MCF 10A (cell line): ENCODE measurements around the gene SUGCT. TPM values are rescaled to one million over a fixed set of nuclear protein-coding genes. Genes with fewer than 3 reads are reported as not detected.
A peak's percentile ranks its signal among the peaks of the same experiment; 100 is the strongest.

ENCODE experiments used
- BruUV-seq: library from RNA; stranded (reverse); fragments of 400-500 nt; replicated peaks from 2 replicates; lab custom pipeline; 2021; lab: Mats Ljungman, UMichigan
- CTCF ChIA-PET: fragments of 300-600 bp; sonication (Branson Sonifier 250); formaldehyde crosslinking; extraction: SDS; loops from one replicate; lab custom pipeline; 2021; ENCODE audit warnings: antibody characterized with exemption, inconsistent platforms; lab: Yijun Ruan, JAX
- POLR2A ChIA-PET: fragments of 300-600, 350-650 bp; sonication (Branson Sonifier 250); formaldehyde crosslinking; extraction: SDS; loops from one replicate; lab custom pipeline; 2020; ENCODE audit warnings: antibody characterized with exemption, inconsistent platforms; lab: Yijun Ruan, JAX
- DNase-seq: peaks from one replicate; pipeline ENCODE4 v3.0.0-alpha.2; 2018; ENCODE audit not compliant: unreplicated experiment
- H3K27ac Mint-ChIP-seq: one replicate; pipeline ENCODE4 v1.8.0; 2022; ENCODE audit warnings: mild to moderate bottlenecking, low read depth, mixed read lengths; ENCODE audit not compliant: unreplicated experiment
- H3K27me3 Mint-ChIP-seq: one replicate; pipeline ENCODE4 v1.8.0; 2022; ENCODE audit warnings: mixed read lengths; ENCODE audit not compliant: insufficient read depth, unreplicated experiment
- H3K36me3 Mint-ChIP-seq: one replicate; pipeline ENCODE4 v1.8.0; 2022; ENCODE audit warnings: mild to moderate bottlenecking, moderate library complexity, mixed read lengths; ENCODE audit not compliant: insufficient read depth, unreplicated experiment
- H3K4me1 Mint-ChIP-seq: one replicate; pipeline ENCODE4 v1.8.0; 2022; ENCODE audit warnings: mixed read lengths; ENCODE audit not compliant: insufficient read depth, unreplicated experiment
- H3K4me3 Mint-ChIP-seq: one replicate; pipeline ENCODE4 v1.8.0; 2022; ENCODE audit warnings: mild to moderate bottlenecking, moderate library complexity, mixed read lengths; ENCODE audit not compliant: unreplicated experiment
- H3K9me3 Mint-ChIP-seq: one replicate; pipeline ENCODE4 v1.8.0; 2022; ENCODE audit warnings: mixed read lengths; ENCODE audit not compliant: unreplicated experiment
- CTCF ChIP-seq: fragments of 200-600 bp; IDR thresholded peaks from one replicate; pipeline ENCODE4 v1.8.0; 2022; ENCODE audit warnings: antibody characterized with exemption, mild to moderate bottlenecking; ENCODE audit not compliant: unreplicated experiment
- intact Hi-C: fragments of 100-400 bp; cut with micrococcal nuclease; formaldehyde crosslinking; loops from 2 replicates; pipeline ENCODE4 v1.14.1; 2022
- total RNA-seq: library from RNA; stranded (reverse); gene quantifications from 2 replicates; pipeline ENCODE4 v1.2.3, GENCODE V29; 2022

Gene SUGCT
- total RNA-seq, 1 experiment from 2014 or later = 25.4 TPM

GRCh38 chr7:40673285-40673684, 538.5 kb downstream of the SUGCT start:
- POLR2A ChIA-PET = interaction anchor here (0.6 kb wide), 1 partner anchor 866 kb away, joined by 3 read pairs; no protein-coding TSS in a partner anchor
- Mint-ChIP-seq H3K36me3 (no peaks in the 10 kb centered on the region), H3K4me3 (no peak overlapping the region)

GRCh38 chr7:40674316-40674715, 539.5 kb downstream of the SUGCT start:
- H3K27ac Mint-ChIP-seq = no peak overlapping the region
- ChIA-PET CTCF (interaction anchor here (0.6 kb wide), 3 partner anchors 19 to 169 kb away, joined by 3 to 4 read pairs (median 3); no protein-coding TSS in a partner anchor), POLR2A (interaction anchor here (0.6 kb wide), 1 partner anchor 685 kb away, joined by 3 read pairs; no protein-coding TSS in a partner anchor)
- H3K9me3 Mint-ChIP-seq = no peaks in the 10 kb centered on the region
- H3K4me1 Mint-ChIP-seq = peaks cover 16% of the 10 kb centered on the region
- no peak for TF ChIP-seq CTCF
- H3K27me3 Mint-ChIP-seq = no peaks in the 10 kb centered on the region
- intact Hi-C loops = no loop called here
- H3K4me3 Mint-ChIP-seq = no peak overlapping the region
- BruUV-seq = no TSS peak
- no peaks in the 10 kb centered on the region for H3K36me3 Mint-ChIP-seq
- DNase-seq = peak; percentile 1

More at GRCh38 chr7:40673285-40673684, 538.5 kb downstream of the SUGCT start:
- Mint-ChIP-seq H3K27me3 (no peaks in the 10 kb centered on the region), H3K27ac (peak overlapping the region; percentile 36), H3K4me1 (peaks cover 16% of the 10 kb centered on the region), H3K9me3 (no peaks in the 10 kb centered on the region)
- peak; percentile 63 for DNase-seq
- intact Hi-C loops = no loop called here
- CTCF ChIA-PET = no interaction called here
- BruUV-seq = no TSS peak
- TF ChIP-seq CTCF = no peak

- H3K4me3 Mint-ChIP-seq = no peak overlapping the region
- H3K27ac Mint-ChIP-seq = no peak overlapping the region
- TF ChIP-seq CTCF = no peak
- H3K36me3 Mint-ChIP-seq = no peaks in the 10 kb centered on the region
- peak; percentile 14 for DNase-seq
- H3K4me1 Mint-ChIP-seq = peaks cover 16% of the 10 kb centered on the region
- POLR2A ChIA-PET = no interaction called here
- intact Hi-C loops = no loop called here
- no peaks in the 10 kb centered on the region for H3K9me3 Mint-ChIP-seq
- CTCF ChIA-PET = no interaction called here
- no peaks in the 10 kb centered on the region for H3K27me3 Mint-ChIP-seq
- BruUV-seq = no TSS peak
Observed at GRCh38 chr7:40675741-40676140, 540.9 kb downstream of the SUGCT start.

- H3K4me1 Mint-ChIP-seq = peaks cover 16% of the 10 kb centered on the region
- H3K9me3 Mint-ChIP-seq = no peaks in the 10 kb centered on the region
- ChIA-PET CTCF (no interaction called here), POLR2A (no interaction called here)
- no TSS peak for BruUV-seq
- no peaks in the 10 kb centered on the region for H3K27me3 Mint-ChIP-seq
- no peaks in the 10 kb centered on the region for H3K36me3 Mint-ChIP-seq
- H3K4me3 Mint-ChIP-seq = no peak overlapping the region
- no peak overlapping the region for H3K27ac Mint-ChIP-seq
- TF ChIP-seq CTCF = no peak
- intact Hi-C loops = no loop called here
- DNase-seq = peak; percentile 20
Observed at GRCh38 chr7:40676221-40676620, 541.4 kb downstream of the SUGCT start.
